PFSK-1 (cell line): ENCODE results near the gene PLPPR2.

ENCODE experiments used
- FOXP2 ChIP-seq: optimal IDR thresholded peaks from 2 replicates; pipeline ENCODE3; 2011; ENCODE audit warnings: borderline replicate concordance, control low read depth, inconsistent platforms; ENCODE audit not compliant: insufficient read depth; ENCODE audit errors: extremely low read length, extremely low read depth
- POLR2AphosphoS5 ChIP-seq: IDR thresholded peaks from 2 replicates; pipeline ENCODE4 v1.6.1; 2012; ENCODE audit warnings: low read depth, mild to moderate bottlenecking, control low read depth, low read length, moderate library complexity
- SIN3A ChIP-seq: IDR thresholded peaks from 2 replicates; pipeline ENCODE4 v1.6.1; 2012; ENCODE audit warnings: mild to moderate bottlenecking, low read length, moderate library complexity, borderline replicate concordance; ENCODE audit not compliant: insufficient read depth
- TAF1 ChIP-seq: IDR thresholded peaks from 2 replicates; pipeline ENCODE4 v1.6.1; 2012; ENCODE audit warnings: low read length, control low read depth, borderline replicate concordance; ENCODE audit not compliant: insufficient read depth
- TF ChIP-seq, protein P1 (sequence below), 2 experiments: IDR thresholded peaks; 2 replicates each; pipeline versions ENCODE4 v1.6.1 to v1.8.0; 2011 to 2012; ENCODE audit warnings: low read depth in 2 of 2, low read length in 2 of 2, control low read depth in 1 of 2, inconsistent platforms in 1 of 2, mild to moderate bottlenecking in 1 of 2, moderate library complexity in 1 of 2; ENCODE audit not compliant: insufficient read depth in 1 of 2

DNA sequence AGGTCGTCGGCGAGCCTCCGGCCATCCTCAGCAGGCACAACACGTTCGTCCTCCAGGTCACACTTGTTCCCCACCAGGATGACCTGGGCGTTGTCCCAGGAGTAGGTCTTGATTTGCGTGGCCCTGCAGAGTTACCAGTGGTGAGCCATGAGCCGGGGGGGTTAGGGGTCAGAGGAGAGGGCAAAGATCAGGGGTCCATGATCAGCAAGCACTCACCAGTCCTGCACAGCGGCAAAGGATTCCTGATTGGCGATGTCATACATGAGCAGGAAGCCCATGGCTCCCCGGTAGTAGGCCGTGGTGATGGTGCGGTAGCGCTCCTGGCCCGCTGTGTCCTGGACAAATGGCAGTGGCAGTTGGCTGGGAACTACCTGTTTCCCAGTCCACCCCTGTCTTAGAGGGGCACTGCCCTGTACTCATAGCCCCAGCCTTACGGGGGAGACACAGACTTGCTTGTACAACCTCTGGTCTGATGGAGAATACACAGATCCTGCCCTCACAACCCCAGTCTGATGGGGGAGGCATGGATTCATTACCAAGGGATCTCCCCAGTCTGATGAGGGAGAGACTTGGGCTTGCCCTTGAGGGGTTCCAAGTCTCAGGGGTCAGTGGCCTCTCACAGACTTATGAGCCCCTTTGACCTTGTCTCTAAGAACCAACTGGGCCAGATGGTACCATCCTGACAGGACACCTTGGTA is 19.6 kb upstream of the PLPPR2 start:
- TF ChIP-seq POLR2AphosphoS5, result no peak
- TF ChIP-seq TAF1, result no peak
- TF ChIP-seq, protein P1, sequence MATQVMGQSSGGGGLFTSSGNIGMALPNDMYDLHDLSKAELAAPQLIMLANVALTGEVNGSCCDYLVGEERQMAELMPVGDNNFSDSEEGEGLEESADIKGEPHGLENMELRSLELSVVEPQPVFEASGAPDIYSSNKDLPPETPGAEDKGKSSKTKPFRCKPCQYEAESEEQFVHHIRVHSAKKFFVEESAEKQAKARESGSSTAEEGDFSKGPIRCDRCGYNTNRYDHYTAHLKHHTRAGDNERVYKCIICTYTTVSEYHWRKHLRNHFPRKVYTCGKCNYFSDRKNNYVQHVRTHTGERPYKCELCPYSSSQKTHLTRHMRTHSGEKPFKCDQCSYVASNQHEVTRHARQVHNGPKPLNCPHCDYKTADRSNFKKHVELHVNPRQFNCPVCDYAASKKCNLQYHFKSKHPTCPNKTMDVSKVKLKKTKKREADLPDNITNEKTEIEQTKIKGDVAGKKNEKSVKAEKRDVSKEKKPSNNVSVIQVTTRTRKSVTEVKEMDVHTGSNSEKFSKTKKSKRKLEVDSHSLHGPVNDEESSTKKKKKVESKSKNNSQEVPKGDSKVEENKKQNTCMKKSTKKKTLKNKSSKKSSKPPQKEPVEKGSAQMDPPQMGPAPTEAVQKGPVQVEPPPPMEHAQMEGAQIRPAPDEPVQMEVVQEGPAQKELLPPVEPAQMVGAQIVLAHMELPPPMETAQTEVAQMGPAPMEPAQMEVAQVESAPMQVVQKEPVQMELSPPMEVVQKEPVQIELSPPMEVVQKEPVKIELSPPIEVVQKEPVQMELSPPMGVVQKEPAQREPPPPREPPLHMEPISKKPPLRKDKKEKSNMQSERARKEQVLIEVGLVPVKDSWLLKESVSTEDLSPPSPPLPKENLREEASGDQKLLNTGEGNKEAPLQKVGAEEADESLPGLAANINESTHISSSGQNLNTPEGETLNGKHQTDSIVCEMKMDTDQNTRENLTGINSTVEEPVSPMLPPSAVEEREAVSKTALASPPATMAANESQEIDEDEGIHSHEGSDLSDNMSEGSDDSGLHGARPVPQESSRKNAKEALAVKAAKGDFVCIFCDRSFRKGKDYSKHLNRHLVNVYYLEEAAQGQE (IDR thresholded peaks at IDR 0.05; ENCODE audit: insufficient read depth in 1 of 2, low read depth in 2 of 2, low read length in 2 of 2), result no peak
- TF ChIP-seq SIN3A, result no peak
- no peak for TF ChIP-seq FOXP2
